ENCODE results near the gene C1orf116.

DNA sequence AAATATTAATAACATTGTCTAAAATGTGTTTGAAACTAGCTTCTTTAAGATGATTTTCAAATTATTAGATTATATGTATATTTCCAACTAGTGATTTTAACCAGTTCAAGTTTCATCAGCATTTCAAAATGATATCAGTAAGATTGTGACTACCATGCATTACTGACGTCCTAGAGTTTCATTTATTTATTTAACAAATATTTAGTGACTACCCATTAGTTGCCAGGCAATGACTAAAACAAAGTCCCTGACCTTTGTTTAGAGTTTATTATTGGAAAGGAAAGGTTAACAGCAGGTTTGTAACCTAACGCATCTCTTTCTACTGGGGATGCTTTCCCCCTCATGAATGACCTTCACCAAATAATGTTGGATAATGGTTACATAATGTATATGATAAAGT lies 48.5 kb upstream of the C1orf116 start:
- TF ChIP-seq, protein P1, sequence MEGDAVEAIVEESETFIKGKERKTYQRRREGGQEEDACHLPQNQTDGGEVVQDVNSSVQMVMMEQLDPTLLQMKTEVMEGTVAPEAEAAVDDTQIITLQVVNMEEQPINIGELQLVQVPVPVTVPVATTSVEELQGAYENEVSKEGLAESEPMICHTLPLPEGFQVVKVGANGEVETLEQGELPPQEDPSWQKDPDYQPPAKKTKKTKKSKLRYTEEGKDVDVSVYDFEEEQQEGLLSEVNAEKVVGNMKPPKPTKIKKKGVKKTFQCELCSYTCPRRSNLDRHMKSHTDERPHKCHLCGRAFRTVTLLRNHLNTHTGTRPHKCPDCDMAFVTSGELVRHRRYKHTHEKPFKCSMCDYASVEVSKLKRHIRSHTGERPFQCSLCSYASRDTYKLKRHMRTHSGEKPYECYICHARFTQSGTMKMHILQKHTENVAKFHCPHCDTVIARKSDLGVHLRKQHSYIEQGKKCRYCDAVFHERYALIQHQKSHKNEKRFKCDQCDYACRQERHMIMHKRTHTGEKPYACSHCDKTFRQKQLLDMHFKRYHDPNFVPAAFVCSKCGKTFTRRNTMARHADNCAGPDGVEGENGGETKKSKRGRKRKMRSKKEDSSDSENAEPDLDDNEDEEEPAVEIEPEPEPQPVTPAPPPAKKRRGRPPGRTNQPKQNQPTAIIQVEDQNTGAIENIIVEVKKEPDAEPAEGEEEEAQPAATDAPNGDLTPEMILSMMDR (IDR thresholded peaks at IDR 0.05) = no peak
- TF ChIP-seq ZFX (IDR thresholded peaks at IDR 0.05; ENCODE audit: borderline replicate concordance) = no peak
